Kidney glomerular epithelial cell (primary cell): ENCODE measurements around the gene PRDM16.

Experiments used
- DNase-seq: peaks from one replicate; lab custom pipeline; 2025; lab: John Stamatoyannopoulos, UW

PRDM16 gene

DNA sequence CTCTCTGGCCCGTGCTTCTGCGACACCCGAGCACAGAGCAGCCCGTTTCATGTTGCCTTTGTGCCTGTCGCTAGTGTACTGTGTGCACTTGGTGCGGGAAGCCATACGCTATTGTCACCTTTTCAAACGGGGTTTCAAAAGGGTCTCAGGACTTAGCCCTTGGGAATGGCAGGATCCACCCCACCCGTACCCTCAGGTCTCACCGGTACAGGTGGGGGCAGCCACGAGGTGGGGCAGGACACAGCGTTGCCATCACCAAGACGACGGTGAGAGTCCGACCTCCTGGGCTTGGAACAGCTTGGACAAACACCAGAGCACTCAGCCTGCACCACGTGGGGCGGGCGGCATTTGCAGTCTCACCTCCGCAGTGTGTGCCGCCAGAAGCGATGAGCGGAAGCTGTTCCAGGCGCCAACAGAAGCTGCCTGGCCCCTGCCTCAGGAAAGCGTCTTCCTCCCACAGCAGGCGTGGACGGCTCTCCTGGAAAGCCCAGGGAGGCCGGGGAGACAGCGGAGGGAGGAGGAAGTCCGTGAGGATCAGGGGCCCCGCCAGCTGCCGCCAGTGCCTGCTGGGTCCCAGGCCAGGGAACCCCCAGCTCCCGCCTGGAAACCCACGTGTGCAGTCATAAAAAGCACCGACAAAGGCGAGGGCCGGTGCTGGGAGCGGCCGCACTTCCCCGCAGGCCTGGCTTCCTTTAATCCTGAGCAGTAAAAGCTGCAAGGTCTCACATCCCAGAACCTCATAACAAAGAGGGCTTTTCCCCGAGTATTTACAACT lies 254.2 kb downstream of the PRDM16 start:
- no peak for DNase-seq

DNA sequence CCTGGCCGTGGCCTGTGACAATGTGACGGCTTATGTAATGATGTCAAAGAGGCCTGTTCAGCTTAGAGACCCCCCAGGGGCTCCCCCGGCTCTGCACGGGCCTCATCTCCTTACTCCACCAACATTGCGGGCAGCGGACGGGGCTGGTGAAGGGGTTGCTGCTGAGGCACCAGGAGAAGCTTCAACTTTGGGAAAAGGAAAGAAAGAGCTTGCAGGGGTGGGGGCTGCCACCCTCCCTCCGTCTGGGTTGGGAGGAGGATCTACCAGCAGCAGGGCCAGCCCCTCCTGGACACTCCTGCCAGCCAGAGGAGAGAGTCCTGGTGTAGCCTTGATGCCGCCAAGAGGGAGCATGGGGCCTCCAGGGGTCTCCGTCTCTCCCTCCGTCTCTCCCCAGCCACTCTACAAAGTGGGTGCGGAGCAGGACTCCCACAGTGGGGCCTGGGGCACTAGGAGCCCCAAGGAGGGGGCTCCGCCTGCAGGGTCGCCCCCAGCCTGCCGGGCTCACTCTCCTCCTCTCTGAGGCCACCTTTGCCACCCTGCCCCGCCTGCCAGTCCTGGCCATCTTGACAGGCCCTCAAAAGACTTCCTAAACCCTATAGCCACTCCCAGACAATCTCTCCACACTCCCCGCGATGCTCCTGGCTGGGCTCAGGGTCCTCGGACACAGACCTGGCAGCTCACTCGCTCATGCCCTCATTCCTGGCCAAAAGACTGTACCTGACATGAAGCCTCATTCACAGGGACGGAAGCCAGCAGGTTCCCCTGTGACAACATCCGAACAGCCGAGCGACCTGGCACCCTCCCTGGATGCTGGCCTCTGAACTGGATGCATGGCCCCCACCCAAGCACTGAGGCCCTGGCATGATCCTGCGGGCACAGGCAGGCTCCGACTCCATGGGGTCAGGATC lies 255.0 kb downstream of the PRDM16 start:
- DNase-seq = no peak

DNA sequence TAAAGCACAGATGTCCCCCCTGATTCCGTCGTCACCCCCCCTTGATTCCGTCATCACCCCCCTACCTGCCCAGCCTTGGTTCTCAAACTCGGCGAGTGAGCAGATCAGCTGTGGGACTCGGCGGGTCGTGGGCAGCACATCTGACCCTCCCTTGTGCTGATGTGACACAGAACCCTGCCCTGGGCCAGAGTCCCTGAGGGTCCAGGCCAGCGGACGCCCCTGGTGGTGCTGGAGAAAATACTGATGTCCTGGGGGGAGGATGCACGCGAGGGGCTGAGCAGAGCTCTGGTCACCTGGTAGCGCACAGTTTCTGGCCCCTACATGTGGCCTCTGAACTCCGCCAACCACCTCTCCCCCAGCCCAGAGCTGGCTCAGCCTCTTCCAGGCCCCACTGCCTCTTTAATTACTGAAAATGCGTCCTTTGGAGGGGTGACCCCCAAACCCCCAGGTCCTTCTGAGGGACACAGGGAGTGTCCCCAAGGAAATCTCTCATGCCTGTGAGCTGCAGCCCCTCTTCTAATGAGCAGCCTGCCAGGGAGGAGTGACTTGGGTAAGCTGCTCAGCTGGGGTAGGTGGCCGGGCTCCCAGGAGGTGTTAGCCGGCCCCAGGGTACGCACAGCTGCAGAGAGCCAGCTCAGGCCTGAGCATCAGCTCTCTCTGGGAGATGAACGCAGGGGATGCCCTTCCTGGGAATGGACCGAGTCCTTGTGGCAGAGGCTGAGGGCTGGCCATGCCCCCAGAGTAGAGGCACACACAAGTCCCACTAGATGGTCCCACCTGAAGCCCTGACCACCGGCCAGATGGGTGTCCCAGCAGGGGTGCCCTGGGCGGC lies 255.9 kb downstream of the PRDM16 start:
- DNase-seq = no peak

DNA sequence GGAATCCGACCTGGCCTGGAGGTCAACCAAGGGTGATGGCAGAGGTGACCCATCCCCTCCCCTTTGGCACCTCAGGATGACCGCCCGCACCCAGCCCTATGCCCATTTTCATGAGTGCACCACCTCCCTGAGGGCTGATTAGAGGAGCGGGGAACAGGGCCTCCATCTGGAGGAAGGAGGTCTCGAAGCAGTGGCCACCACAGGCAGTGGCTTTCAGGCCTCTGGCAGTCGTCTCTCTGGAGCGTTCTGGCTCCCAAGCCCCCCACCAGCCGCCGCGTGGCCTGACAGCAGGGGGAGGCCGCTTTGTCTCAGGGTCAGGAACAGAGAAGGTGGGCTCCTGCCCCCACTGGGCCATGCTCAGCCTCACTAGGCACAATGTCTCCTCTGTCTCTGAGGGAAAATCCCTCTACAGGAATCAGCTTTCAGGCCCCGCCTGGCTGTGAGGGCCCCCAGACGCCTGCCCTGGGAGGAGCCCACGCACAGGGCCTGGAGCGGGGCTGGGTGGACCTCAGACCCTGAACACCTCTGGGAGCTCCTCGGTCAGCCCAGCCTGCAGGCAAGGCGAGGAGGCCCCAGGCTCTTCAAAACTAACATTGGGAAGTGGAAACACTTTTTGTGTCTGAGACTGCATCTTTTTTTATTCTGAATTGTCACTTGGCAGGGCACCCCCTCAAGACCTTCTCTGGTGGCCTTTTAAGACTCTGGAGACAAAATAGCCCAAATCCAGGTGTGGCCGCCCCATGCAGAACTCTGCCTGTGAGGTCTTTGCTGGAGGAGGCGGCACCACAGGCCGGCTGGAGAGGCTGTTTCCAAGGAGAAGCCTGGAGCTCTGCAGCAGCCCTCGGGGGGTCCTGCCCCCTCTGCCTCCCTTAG lies 257.7 kb downstream of the PRDM16 start:
- no peak for DNase-seq

DNA sequence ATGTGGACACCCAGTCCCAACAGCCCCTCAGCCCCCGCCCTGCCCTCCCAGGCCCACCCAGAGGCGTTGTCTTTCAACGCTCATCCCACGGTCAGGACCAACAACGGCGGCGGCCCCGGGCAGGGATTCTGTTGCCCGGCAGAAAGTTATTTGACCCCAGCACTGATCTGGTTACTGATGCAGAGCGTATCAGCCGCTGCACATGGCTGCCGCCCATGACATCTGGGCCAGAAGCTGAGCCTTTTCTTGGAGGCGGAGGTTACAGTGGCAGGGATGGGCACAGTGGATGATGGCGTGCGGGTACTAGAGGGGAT lies 258.3 kb downstream of the PRDM16 start:
- no peak for DNase-seq

DNA sequence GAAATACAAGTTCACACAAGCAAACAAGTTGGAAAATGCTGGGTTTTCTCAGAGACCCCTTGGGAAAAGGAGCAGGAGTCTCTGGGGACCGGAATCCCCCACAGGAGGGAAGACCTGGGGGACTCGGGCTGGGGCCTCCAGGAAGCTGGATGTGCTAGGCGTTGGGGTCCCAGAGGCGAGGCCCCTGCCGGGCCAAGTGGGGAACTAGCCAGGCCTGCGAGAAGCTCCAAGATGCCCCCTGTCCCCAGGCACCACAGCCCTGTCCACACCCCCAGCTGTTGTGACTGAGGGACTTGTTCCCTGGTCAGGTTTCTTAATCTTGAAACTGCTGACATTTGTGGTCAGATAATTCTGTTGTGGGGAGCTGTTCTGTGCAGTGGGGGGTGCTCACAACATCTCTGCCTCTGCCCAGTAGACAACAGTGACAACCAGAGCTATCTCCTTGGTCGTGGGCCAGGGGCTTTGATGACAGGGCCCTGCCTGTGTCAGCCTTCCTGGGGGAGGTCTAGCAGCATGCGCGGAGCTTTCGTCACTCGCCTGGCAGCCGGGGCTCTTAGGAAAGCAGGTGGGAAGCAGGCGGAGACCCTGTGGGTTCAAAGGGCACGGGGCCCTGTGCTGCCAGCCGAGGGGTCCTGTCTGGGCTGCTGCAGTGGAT lies 259.1 kb downstream of the PRDM16 start:
- DNase-seq = no peak

DNA sequence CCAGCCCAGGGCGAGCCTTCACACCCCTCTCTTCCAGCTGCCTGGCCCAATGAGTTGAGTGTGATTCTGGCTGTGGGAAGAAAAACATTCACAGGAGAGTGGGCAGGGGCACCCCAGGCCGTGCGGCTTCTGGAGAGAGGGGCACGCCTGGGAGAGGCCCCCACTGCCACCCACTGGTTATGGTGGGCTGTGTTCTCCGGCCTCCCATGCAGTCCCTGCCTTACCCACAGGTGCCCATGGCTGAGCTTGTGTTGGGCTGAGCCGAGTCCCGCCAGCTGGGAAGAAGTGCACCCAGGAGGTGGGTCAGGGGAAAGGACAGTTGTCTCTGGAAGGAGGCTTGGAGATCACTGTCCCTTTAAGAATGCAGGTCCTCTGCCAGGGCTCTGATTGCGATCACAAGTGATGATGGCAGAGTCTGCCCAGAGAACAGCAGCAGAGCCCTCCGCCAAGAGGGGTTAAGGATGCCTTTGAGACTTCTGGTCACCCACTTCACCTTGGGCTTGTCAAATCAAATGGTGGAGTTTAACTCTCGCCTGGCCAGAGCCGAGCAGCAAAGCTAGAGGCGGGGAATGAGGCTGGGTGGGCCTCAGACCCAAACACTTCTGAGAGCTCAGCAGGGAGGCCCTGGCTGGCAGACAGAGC lies 260.8 kb downstream of the PRDM16 start:
- DNase-seq = no peak

DNA sequence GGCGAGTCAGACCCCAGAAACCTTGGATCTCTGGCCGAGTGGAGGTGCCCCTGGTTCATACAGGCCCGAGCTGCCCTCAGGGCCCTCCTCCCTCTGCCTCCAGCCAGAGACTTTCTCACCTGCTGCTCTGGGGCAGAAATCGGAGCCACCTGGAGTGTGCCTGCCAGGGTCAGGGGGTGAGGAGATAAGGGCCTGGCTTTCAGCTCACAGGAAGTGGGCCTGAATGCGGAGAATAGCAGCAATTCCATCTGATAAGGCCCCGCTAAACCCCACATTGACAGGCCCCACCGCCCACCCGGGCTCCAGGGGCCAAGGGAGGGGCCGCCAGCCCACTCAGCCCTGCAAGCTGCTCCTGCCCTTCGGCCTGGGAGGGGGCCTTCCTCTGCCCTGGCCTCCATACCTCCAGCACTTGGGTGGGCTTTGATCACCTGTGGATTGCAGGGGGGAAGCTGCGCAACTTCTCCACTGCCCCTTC lies 261.8 kb downstream of the PRDM16 start:
- no peak for DNase-seq

DNA sequence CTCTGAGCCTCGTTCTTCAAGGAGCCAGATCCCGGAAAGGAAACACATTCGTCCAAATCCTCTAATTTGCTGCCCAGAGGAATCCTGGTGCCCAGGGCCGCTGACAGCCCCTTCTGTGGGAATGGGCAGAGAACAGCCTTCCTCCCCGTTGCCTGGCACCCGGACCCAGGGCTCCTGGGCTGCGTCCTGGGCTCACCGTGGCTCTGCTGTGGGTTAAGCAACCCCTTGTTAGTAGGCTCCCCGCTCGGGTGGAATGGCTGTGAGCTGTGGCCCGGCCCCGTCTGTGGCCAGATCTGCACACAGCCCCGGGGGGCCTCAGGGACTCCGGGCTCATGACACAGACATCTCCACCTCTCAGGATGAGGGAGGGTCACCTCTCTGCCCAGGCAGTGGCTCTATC lies 262.6 kb downstream of the PRDM16 start:
- no peak for DNase-seq

DNA sequence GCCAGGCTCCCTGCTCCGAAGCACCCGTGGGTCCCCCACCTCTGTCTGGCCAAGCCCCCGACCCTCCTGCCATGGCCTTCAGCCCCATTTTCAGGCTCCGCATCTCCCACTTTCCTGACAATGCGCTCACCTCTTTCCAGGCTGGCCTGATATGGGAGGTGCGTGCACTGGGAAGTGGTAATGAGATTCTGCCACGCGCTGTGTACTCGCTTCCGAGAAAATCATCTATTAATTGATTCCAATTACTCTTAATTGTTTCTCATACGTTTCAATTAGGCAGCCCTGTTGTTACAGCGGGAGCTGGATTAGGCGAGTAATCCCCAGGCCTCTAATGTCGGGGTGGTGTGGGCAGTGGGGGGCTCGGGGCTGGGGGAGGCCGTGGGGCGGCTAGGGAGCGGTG lies 263.0 kb downstream of the PRDM16 start:
- DNase-seq = no peak

DNA sequence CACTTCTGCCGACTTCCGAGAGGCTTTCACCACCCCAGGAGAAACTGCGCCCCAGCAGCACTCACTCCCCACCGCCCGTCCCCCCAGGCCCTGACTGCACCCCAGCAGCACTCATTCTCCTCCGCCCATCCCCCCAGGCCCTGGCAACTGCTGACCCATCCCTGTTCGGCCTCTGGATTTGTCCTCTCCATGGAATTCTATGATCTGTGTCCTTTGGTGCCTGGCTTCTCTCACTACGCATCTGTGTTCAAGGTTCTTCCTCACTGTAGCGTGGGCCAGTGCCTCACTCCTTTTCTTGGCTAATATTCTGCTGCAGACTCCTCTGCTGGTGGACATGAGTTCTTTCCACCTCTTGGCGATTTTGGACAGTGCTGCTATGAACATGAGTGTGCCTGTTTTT lies 263.7 kb downstream of the PRDM16 start:
- no peak for DNase-seq

DNA sequence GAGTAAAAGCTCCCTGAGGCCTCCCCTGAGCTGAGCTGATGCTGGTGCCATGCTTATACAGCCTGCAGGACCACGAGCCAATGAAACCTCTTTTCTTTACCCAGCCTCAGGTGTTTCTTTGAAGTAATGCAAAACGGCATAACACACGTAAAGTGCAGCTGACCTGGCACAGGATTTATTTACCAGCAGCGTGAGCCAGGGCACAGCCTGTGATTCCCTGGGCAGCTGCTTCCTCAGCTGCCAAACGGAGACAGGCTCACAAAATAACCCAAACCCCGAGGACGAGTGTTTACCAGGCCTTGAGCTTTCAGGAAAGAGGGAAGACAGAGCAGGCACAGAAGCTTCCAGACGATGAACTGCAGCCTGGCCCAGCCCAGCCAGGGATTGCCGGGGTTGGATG lies 264.9 kb downstream of the PRDM16 start:
- DNase-seq = no peak

DNA sequence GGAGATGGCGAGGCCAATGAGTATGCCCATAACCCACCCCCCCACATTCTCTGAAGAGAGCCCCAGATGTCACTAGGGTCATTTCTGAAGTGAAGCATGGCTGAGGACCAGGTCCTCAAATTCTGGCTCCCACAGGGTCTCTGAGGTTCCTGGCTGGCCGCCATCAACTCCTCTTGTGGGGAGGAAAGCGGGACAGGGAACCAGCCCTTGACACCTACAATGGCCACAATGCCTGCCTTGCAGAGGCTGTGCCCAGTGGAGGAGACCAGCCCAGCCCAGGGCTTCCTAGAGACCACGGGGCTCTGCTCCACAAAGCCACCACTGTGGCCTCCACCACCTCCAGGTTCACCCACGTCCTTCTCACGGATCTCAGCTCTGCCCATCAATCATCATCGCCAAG lies 265.4 kb downstream of the PRDM16 start:
- DNase-seq = no peak

DNA sequence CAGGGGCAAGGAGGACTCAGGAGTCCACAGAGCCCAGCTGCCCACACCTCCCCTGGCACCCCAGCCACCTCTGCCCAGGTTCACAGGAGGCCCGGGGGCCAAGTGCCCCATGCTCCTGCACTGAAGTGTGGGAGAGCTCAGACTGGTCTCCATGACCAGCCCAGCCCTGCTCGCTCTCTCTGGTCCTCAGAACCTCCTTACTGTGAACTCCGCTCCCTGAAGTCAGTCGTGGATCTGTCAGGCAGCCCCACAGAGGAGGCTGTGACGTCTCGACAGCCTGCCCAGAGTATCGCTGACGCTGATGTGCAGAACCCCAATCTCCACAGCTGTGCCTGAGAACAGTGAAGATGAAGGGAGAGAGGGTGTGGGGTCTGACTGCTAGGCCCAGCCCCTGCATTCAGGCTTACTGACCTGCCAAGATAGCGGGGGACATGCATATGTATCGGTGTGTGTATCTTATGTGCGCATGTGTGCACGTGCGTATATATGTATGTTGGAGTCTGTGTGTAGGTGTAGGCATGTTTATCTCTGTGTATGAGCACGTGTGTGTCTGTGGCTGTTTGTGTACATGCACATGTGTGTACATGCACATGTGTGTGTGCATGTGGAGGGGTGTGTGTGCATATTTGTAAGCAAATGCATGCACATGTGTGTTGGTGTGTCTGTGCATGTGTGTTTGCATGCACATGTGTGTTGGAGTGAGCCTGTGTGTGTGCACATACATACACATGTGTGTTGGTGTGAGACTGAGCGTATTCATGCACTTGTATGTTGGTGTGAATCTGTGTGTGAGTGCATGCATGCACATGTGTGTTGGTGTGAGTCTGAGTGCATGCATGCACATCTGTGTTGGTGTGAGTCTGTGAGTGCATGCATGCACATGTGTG lies 267.0 kb downstream of the PRDM16 start:
- DNase-seq = no peak

DNA sequence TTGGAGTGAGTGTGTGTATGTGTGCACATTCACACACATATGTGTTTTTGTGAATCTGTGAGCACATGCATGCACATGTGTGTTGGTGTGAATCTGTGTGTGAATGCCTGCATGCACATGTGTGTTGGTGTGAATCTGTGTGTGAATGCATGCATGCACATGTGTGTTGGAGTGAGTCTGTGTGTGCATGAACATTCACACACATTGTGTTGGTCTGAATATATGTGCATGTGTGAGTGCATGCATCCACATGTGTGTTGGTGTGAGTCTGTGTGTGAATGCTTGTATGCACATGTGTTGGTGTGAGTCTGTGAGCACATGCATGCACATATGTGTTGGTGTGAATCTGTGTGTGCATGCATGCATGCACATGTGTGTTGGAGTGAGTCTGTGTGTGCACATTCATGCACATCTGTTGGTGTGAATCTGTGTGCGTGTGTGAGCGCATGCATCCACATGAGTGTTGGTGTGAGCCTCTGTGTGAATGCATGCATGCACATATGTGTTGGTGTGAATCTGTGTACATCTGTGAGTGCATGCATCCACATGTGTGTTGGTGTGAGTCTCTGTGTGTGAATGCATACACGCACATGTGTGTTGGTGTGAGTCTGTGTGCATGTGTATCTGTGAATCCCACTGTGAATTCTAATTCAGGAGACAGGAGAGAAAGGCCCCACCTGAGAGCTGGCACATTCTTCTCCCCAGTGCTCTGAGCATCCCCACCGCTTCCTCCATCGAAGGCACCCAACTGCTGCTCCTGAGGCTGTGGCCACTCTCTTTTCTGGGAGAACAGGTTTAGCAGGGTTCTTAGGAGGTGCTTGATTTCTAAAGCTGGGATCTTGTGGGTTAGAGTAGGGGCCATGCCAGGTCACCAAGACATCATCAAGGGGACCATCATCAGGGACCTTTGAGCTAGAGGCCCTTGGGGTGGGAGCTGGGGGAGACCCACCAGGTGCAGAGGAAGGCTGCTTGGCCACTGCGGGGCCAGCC lies 267.9 kb downstream of the PRDM16 start:
- no peak for DNase-seq

DNA sequence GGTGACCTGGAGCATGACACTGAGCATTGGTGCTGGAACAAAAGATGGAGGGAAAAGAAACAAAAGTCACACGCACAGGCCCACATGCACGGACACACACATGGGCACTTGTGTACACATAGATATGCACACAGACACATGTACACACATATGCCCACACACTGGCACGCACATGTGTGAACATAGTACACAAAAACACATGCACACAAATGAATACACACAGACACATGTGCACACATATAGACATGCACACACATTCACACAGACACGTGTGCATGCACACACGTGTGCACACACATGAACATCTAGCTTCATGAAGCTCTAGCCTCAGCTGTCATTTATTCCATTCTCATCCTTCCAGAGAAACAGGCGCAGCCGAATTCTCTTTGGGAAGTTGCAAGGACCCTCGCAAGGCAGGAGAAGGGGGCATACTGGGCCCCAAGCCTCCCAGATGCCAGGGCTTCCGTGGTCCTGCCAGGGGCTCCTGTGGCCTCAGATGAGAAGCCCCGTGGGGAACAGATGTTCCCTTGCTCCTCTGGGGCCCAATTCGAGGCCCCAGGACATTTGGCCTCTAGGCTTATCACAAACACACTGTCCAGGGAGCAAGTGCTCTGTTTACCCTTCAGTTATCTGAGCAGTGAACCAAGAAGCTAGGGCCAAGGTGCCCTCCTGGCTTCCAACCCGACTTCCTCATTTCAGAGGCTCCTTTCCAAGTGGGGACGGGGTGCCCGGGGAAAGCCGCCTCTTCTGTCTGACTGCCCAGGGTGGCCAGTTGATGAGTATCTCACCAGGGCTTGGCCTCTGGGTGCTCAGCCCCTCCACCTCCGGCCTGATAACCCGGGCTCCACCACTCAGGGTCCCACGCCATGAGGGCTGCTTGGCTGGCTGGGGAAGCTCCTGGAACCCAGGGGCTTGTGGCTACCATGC lies 269.1 kb downstream of the PRDM16 start:
- no peak for DNase-seq

DNA sequence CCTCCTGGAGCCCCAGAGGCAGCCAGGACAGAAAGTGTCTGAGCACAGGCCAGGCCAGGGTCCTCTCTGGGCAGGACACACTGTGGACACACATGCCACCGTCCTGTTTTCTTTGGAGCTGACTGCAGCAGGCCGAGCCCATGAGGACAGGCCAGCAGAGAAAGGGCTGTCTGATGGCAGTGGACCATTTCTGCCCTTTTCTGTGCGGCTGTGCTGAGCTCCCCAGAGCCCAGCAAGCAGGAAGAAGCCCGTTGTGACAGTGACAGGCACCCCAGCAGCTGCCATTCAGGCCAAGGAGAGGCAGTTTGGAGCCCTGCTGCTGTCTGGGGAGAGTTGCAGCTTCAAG lies 269.7 kb downstream of the PRDM16 start:
- DNase-seq = no peak
